ENCODE data around the gene RNF168. TPM values are rescaled to one million over a fixed set of nuclear protein-coding genes. Genes with fewer than 3 reads are reported as not detected.
"Not testable (repeated sequence)": the region's sequence is repeated elsewhere in the genome, so short reads cannot be mapped to it uniquely, and the experiment has no call there.

Gene RNF168
- total and polyA plus RNA-seq, 4 donors, result 13.2 to 20.6 (median 16.5) TPM

- Histone ChIP-seq H3K4me1 (ENCODE audit: control insufficient read depth, insufficient read depth, low read length) (no peaks in the 10 kb centered on the region), H3K36me3 (ENCODE audit: control insufficient read depth, insufficient read depth, low read length) (no peaks in the 10 kb centered on the region), H3K4me3 (ENCODE audit: low read depth, low read length) (no peak overlapping the region), H3K27me3 (ENCODE audit: control insufficient read depth, insufficient read depth, low read length) (no peaks in the 10 kb centered on the region), H3K27ac (ENCODE audit: low read depth, low read length) (no peak overlapping the region), H3K9me3 (ENCODE audit: control insufficient read depth, insufficient read depth, low read length) (peaks cover 27% of the 10 kb centered on the region)
- WGBS (ENCODE audit: insufficient coverage), result 35% methylated on average over 7 of the region's 12 CpGs
- peak in 1 of 6 donors; percentile 6 for DNase-seq (ENCODE audit: low read depth in 4 of 6, low spot score in 6 of 6)
These were observed 15.6 kb upstream of the RNF168 start for GRCh38 chr3:196518966-196519717.

- no CpG with 5 or more reads among the region's 2 CpGs for WGBS (ENCODE audit: insufficient coverage)
- H3K4me3 ChIP-seq (ENCODE audit: low read depth, low read length), result no peak overlapping the region
These were observed 14.4 kb upstream of the RNF168 start for GRCh38 chr3:196517919-196518318.

GRCh38 chr3:196517162-196517800, 13.7 kb upstream of the RNF168 start:
- no peaks in the 10 kb centered on the region for H3K4me1 ChIP-seq (ENCODE audit: control insufficient read depth, insufficient read depth, low read length)
- peaks cover 26% of the 10 kb centered on the region for H3K9me3 ChIP-seq (ENCODE audit: control insufficient read depth, insufficient read depth, low read length)
- no peak overlapping the region for H3K4me3 ChIP-seq (ENCODE audit: low read depth, low read length)
- H3K36me3 ChIP-seq (ENCODE audit: control insufficient read depth, insufficient read depth, low read length), result no peaks in the 10 kb centered on the region
- no peaks in the 10 kb centered on the region for H3K27me3 ChIP-seq (ENCODE audit: control insufficient read depth, insufficient read depth, low read length)
- no peak overlapping the region for H3K27ac ChIP-seq (ENCODE audit: low read depth, low read length)
- DNase-seq (ENCODE audit: low read depth in 4 of 6, low spot score in 6 of 6), result no peak
- WGBS (ENCODE audit: insufficient coverage), result no CpG with 5 or more reads among the region's 2 CpGs

More at GRCh38 chr3:196517919-196518318, 14.4 kb upstream of the RNF168 start:
- Histone ChIP-seq H3K9me3 (ENCODE audit: control insufficient read depth, insufficient read depth, low read length) (peaks cover 27% of the 10 kb centered on the region), H3K4me1 (ENCODE audit: control insufficient read depth, insufficient read depth, low read length) (no peaks in the 10 kb centered on the region), H3K27ac (ENCODE audit: low read depth, low read length) (no peak overlapping the region), H3K36me3 (ENCODE audit: control insufficient read depth, insufficient read depth, low read length) (no peaks in the 10 kb centered on the region), H3K27me3 (ENCODE audit: control insufficient read depth, insufficient read depth, low read length) (no peaks in the 10 kb centered on the region)
- peak in 2 of 6 donors; percentile 8 to 50 for DNase-seq (ENCODE audit: low read depth in 4 of 6, low spot score in 6 of 6)

- no peak within 1 kb of the TSS for H3K4me3 ChIP-seq (ENCODE audit: low read depth, low read length)
- no peaks in the 10 kb centered on the region for H3K36me3 ChIP-seq (ENCODE audit: control insufficient read depth, insufficient read depth, low read length)
- DNase-seq (ENCODE audit: low read depth in 4 of 6, low spot score in 6 of 6), result no peak
- WGBS (ENCODE audit: insufficient coverage), result 85% methylated on average over 4 of the region's 10 CpGs
- no peaks in the 10 kb centered on the region for H3K27me3 ChIP-seq (ENCODE audit: control insufficient read depth, insufficient read depth, low read length)
- H3K27ac ChIP-seq (ENCODE audit: low read depth, low read length), result no peak within 1 kb of the TSS
- H3K9me3 ChIP-seq (ENCODE audit: control insufficient read depth, insufficient read depth, low read length), result peaks cover 20% of the 10 kb centered on the region
- no peaks in the 10 kb centered on the region for H3K4me1 ChIP-seq (ENCODE audit: control insufficient read depth, insufficient read depth, low read length)
These were observed 11.5 kb upstream of the RNF168 start, which contains the start of gene SMCO1 for GRCh38 chr3:196514913-196515621. TSS of gene SMCO1 (minus strand) at chr3:196515346. CDS start at chr3:196515209, 137 bp downstream.

- H3K4me3 ChIP-seq (ENCODE audit: low read depth, low read length), result no peak overlapping the region
- H3K4me1 ChIP-seq (ENCODE audit: control insufficient read depth, insufficient read depth, low read length), result no peaks in the 10 kb centered on the region
- H3K27me3 ChIP-seq (ENCODE audit: control insufficient read depth, insufficient read depth, low read length), result no peaks in the 10 kb centered on the region
- H3K9me3 ChIP-seq (ENCODE audit: control insufficient read depth, insufficient read depth, low read length), result peaks cover 14% of the 10 kb centered on the region
- no CpG with 5 or more reads among the region's 1 CpG for WGBS (ENCODE audit: insufficient coverage)
- no peaks in the 10 kb centered on the region for H3K36me3 ChIP-seq (ENCODE audit: control insufficient read depth, insufficient read depth, low read length)
- H3K27ac ChIP-seq (ENCODE audit: low read depth, low read length), result no peak overlapping the region
- DNase-seq (ENCODE audit: low read depth in 4 of 6, low spot score in 6 of 6), result no peak
These were observed 10.8 kb upstream of the RNF168 start for GRCh38 chr3:196514350-196514716.

- H3K36me3 ChIP-seq (ENCODE audit: control insufficient read depth, insufficient read depth, low read length), result no peaks in the 10 kb centered on the region
- H3K27ac ChIP-seq (ENCODE audit: low read depth, low read length), result no peak overlapping the region
- WGBS (ENCODE audit: insufficient coverage), result 83% methylated on average over 5 of the region's 8 CpGs
- no peaks in the 10 kb centered on the region for H3K4me1 ChIP-seq (ENCODE audit: control insufficient read depth, insufficient read depth, low read length)
- H3K9me3 ChIP-seq (ENCODE audit: control insufficient read depth, insufficient read depth, low read length), result peaks cover 9% of the 10 kb centered on the region
- no peaks in the 10 kb centered on the region for H3K27me3 ChIP-seq (ENCODE audit: control insufficient read depth, insufficient read depth, low read length)
- no peak for DNase-seq (ENCODE audit: low read depth in 4 of 6, low spot score in 6 of 6)
- H3K4me3 ChIP-seq (ENCODE audit: low read depth, low read length), result no peak overlapping the region
These were observed 10.3 kb upstream of the RNF168 start for GRCh38 chr3:196513697-196514349.

GRCh38 chr3:196511646-196512425, 8.3 kb upstream of the RNF168 start:
- H3K36me3 ChIP-seq (ENCODE audit: control insufficient read depth, insufficient read depth, low read length); H3K9me3 ChIP-seq (ENCODE audit: control insufficient read depth, insufficient read depth, low read length); H3K4me1 ChIP-seq (ENCODE audit: control insufficient read depth, insufficient read depth, low read length); H3K27me3 ChIP-seq (ENCODE audit: control insufficient read depth, insufficient read depth, low read length); H3K4me3 ChIP-seq (ENCODE audit: low read depth, low read length); H3K27ac ChIP-seq (ENCODE audit: low read depth, low read length); DNase-seq (ENCODE audit: low read depth in 4 of 6, low spot score in 6 of 6): not testable (repeated sequence)
- WGBS (ENCODE audit: insufficient coverage), result 93% methylated on average over 11 of the region's 15 CpGs

GRCh38 chr3:196511108-196511507, 7.5 kb upstream of the RNF168 start:
- H3K4me1 ChIP-seq (ENCODE audit: control insufficient read depth, insufficient read depth, low read length), result not testable (repeated sequence)
- WGBS (ENCODE audit: insufficient coverage), result 100% methylated on average over 1 of the region's 1 CpG

GRCh38 chr3:196506687-196507086, 3.1 kb upstream of the RNF168 start:
- H3K9me3 ChIP-seq (ENCODE audit: control insufficient read depth, insufficient read depth, low read length), result peaks cover 3% of the 10 kb centered on the region
- no peak for DNase-seq (ENCODE audit: low read depth in 4 of 6, low spot score in 6 of 6)
- no peaks in the 10 kb centered on the region for H3K27me3 ChIP-seq (ENCODE audit: control insufficient read depth, insufficient read depth, low read length)
- peaks cover 5% of the 10 kb centered on the region for H3K4me1 ChIP-seq (ENCODE audit: control insufficient read depth, insufficient read depth, low read length)
- no peak overlapping the region for H3K27ac ChIP-seq (ENCODE audit: low read depth, low read length)
- H3K4me3 ChIP-seq (ENCODE audit: low read depth, low read length), result no peak overlapping the region
- 90% methylated on average over 8 of the region's 8 CpGs for WGBS (ENCODE audit: insufficient coverage)
- H3K36me3 ChIP-seq (ENCODE audit: control insufficient read depth, insufficient read depth, low read length), result no peaks in the 10 kb centered on the region

More at GRCh38 chr3:196511108-196511507, 7.5 kb upstream of the RNF168 start:
- not testable (repeated sequence) for DNase-seq (ENCODE audit: low read depth in 4 of 6, low spot score in 6 of 6); H3K27me3 ChIP-seq (ENCODE audit: control insufficient read depth, insufficient read depth, low read length); H3K4me3 ChIP-seq (ENCODE audit: low read depth, low read length); H3K27ac ChIP-seq (ENCODE audit: low read depth, low read length); H3K36me3 ChIP-seq (ENCODE audit: control insufficient read depth, insufficient read depth, low read length); H3K9me3 ChIP-seq (ENCODE audit: control insufficient read depth, insufficient read depth, low read length)

Measured in spinal cord (tissue), 10 donors.